GM19463 (cell line): Measurements from ENCODE around the gene BOK.

Source experiments
- ATAC-seq: cut with Tn5 transposase; IDR thresholded peaks from one replicate; pipeline ENCODE4 v1.9.1; 2021; ENCODE audit warnings: mild to moderate bottlenecking, moderate library complexity; ENCODE audit not compliant: unreplicated experiment

Gene BOK

GRCh38 chr2:241538838-241539615, 19.5 kb upstream of the BOK start:
- ATAC-seq, result no peak

- no peak for ATAC-seq
Measured at GRCh38 chr2:241539616-241540374, 18.8 kb upstream of the BOK start.

- ATAC-seq, result no peak
Measured at GRCh38 chr2:241540401-241540770, 18.2 kb upstream of the BOK start.

GRCh38 chr2:241540771-241541561, 17.6 kb upstream of the BOK start:
- no peak for ATAC-seq

- ATAC-seq, result no peak
Measured at GRCh38 chr2:241541564-241542277, 16.8 kb upstream of the BOK start.

GRCh38 chr2:241542278-241542605, 16.3 kb upstream of the BOK start:
- no peak for ATAC-seq

GRCh38 chr2:241545106-241545505, 13.4 kb upstream of the BOK start:
- no peak for ATAC-seq

- no peak for ATAC-seq
Measured at GRCh38 chr2:241545523-241546473, 12.7 kb upstream of the BOK start.

- no peak for ATAC-seq
Measured at GRCh38 chr2:241546771-241547498, 11.6 kb upstream of the BOK start.

GRCh38 chr2:241547781-241548450, 10.6 kb upstream of the BOK start:
- no peak for ATAC-seq

GRCh38 chr2:241548451-241548835, 10.1 kb upstream of the BOK start:
- no peak for ATAC-seq

- ATAC-seq, result no peak
Measured at GRCh38 chr2:241550616-241551580, 7.6 kb upstream of the BOK start.

GRCh38 chr2:241551599-241551997, 6.9 kb upstream of the BOK start:
- ATAC-seq, result no peak

- ATAC-seq, result no peak
Measured at GRCh38 chr2:241551998-241552737, 6.4 kb upstream of the BOK start.

GRCh38 chr2:241553512-241553830, 5.1 kb upstream of the BOK start:
- no peak for ATAC-seq

- no peak for ATAC-seq
Measured at GRCh38 chr2:241553981-241554380, 4.6 kb upstream of the BOK start.
